ENCODE measurements around the gene FRMD4A.

DNA sequence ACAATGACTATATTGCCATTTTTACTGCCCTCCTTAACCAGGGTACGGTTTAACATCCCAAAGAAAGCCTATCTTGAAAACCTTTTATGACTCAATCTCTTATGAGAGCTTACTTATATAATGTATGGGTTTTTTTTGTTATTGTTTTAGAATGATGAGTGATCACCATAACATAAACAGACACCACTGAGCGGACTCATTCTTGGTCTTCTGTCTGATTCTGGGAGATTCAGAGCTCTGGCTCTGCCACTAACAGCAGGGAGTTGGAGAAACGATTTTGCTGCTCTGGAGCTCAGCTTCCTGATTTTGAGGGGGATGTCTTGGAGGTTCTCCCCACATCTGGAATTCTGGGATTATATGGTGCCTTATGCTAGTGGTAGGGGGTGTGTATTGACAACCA lies 244.1 kb downstream of the FRMD4A start:
- no peak for TF ChIP-seq CTCF (IDR thresholded peaks at IDR 0.05)
- no peak for TF ChIP-seq ZFX (IDR thresholded peaks at IDR 0.05; ENCODE audit: borderline replicate concordance)
